Dermis lymphatic vessel endothelial cell (primary cell): ENCODE measurements around the gene YIF1B. TPM values are rescaled to one million over a fixed set of nuclear protein-coding genes. Genes with fewer than 3 reads are reported as not detected.

Experiments
- total RNA-seq: library from RNA; depleted of rRNA; stranded (reverse); fragments of >200 nt; gene quantifications from 2 replicates; pipeline ENCODE4 v1.2.1, GENCODE V29; 2014

YIF1B gene, protein sequence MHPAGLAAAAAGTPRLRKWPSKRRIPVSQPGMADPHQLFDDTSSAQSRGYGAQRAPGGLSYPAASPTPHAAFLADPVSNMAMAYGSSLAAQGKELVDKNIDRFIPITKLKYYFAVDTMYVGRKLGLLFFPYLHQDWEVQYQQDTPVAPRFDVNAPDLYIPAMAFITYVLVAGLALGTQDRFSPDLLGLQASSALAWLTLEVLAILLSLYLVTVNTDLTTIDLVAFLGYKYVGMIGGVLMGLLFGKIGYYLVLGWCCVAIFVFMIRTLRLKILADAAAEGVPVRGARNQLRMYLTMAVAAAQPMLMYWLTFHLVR
- 36.3 and 47.9 TPM in 2 replicates for total RNA-seq

DNA sequence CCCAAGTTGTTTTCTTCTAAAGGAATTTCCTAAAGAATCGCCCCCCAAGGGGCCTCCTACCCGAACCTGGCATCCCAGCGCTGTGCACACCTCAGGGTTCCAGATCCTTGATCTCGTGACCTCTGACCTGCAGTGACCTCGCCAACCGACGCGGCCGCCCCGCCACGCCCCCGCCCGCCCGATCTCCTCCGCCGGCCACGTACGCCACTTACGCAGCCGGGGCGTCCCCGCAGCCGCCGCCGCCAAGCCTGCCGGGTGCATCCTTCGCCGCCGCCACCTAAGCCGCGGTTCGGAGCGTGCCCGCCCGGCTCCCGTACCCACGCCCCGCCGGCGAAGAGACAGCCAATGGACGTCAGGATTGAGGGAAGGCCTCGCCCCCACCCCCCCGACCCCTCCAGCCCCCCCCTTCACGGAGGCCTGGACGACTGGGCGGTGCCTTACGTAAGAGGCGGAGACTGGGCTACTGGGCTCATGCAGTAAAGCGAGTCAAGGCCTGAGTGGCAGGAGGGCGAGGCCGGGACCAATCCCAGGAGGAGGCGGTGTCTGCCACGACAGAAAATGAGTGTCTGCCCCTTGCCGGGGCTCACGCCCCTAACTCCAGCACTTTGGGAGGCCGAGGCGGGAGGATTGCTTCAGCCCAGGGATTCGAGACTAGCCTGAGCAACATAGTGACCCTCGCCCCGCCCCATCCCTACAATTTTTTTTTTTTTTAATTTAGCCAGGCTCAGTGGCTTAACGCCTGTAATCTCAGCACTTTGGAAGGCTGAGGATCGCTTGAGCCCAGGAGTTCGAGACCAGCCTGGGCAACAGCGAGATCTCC, at the start of gene YIF1B:
YIF1B (minus strand) TSS at position 291 of the 820 bp plus-strand sequence; CDS start at position 261, 30 bp downstream.

DNA sequence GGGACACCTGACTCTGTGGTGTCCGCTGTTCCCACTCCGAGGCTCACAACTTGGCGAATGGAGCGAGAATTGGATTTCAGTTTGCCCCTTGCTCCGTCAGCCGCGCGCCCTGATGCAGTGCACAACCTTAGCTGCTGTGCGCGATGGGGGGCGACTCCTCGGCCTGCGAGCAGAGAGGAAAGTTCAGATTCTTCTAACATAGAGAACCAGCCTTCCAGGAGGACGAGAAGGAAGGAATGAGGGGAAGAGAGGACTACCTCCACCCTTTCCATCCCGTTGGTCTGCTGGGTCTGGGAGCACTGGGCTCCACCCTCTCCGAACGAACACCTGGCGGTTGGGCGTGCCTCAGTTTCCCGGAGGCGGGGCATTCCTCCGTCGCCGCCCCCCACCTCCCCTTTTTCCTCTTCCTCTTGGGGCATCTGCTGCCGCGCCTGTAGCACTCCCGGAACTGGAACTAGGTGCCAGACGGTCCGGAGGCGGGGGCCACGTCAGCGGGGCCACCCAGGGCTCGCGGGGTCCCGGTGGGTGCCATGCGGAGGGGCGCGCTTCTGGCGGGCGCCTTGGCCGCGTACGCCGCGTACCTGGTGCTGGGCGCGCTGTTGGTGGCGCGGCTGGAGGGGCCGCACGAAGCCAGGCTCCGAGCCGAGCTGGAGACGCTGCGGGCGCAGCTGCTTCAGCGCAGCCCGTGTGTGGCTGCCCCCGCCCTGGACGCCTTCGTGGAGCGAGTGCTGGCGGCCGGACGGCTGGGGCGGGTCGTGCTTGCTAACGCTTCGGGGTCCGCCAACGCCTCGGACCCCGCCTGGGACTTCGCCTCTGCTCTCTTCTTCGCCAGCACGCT, 3.9 kb upstream of the YIF1B start, which contains the start of gene KCNK6:
KCNK6 (plus strand) TSS at position 425 of the 838 bp plus-strand sequence; CDS start at position 531, 106 bp downstream.

DNA sequence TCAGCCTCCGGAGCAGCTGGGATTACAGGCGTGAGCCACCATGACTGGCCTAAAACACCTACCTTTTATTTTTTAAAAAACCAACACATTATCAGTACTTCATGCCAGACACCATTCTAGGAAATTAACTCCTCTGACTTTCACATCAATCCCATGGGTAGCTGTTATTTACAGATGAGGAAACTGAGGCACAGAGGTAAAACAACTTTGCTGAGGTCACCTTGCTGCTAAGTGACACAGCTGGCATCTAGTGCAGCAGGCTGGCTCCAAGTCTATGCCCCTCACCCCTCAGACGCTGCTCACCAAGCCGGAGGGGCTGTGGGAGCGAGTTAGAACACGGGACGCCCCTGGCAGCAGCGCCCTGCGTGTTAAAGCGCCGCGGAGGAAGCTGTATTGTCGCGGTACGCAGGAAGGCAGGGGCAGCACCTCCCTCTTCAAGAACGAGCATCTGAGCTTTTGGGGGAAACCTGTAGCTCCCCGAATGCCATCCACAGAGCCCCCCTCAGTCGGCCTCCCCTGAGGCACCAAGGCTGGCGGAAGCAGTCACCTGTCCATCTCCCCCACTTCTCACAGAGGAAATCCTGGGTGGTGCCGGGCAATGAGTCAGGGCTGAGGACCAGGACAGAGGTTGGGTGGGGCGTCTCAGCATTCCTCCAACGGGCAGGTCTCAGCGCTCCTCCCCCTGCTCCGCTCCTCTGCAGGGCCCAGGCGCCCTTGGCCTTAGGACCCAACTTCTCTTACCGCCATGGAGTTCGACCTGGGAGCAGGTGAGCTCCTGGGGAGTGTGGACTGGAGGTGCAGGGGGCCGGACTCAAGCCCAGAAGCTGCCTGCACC, 12.0 kb downstream of the YIF1B start, which contains the start of gene C19orf33:
C19orf33 (plus strand) TSS at position 735 of the 835 bp plus-strand sequence; CDS start at position 746, 11 bp downstream.

DNA sequence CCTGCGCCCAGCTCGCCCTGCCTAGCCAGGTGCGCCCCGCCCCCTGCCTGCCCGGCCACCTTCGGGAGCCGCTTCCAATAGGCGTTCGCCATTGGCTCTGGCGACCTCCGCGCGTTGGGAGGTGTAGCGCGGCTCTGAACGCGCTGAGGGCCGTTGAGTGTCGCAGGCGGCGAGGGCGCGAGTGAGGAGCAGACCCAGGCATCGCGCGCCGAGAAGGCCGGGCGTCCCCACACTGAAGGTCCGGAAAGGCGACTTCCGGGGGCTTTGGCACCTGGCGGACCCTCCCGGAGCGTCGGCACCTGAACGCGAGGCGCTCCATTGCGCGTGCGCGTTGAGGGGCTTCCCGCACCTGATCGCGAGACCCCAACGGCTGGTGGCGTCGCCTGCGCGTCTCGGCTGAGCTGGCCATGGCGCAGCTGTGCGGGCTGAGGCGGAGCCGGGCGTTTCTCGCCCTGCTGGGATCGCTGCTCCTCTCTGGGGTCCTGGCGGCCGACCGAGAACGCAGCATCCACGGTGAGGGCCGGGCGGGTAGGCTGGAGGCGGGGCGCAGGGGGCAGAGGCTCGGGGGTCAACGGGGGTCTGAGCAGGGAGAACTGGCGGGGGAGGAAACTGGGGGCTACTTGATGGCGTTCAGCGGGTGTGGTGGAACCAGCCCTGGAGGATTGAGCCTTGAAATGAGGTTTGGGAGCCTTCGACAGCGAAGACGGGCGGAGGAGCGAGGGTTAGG, 51.1 kb downstream of the YIF1B start, which contains the start of gene SPINT2:
SPINT2 (plus strand) TSS at position 88 of the 727 bp plus-strand sequence; CDS start at position 408, 320 bp downstream.

Other genes with a start within 250 kb of the YIF1B start
- gene DPF1, start 91.7 kb downstream of the YIF1B start, total RNA-seq: under 0.01 and 0.09 TPM in 2 replicates
- 1.0 and 4.7 TPM in 2 replicates for gene PPP1R14A, start 59.6 kb downstream of the YIF1B start, total RNA-seq
- gene SPINT2, start 51.4 kb downstream of the YIF1B start, total RNA-seq: 14.5 and 52.2 TPM in 2 replicates
- 3.1 and 7.9 TPM in 2 replicates for gene C19orf33, start 11.7 kb downstream of the YIF1B start, total RNA-seq
- 4.1 and 6.2 TPM in 2 replicates for gene KCNK6, start 3.9 kb upstream of the YIF1B start, total RNA-seq
- 1.5 TPM in 2 replicates for gene CATSPERG, start 19.9 kb upstream of the YIF1B start, total RNA-seq
- 197 and 198 TPM in 2 replicates for gene PSMD8, start 58.6 kb upstream of the YIF1B start, total RNA-seq
- 0.11 TPM in 1 of 2 replicates, not detected in the other for gene GGN, start 72.1 kb upstream of the YIF1B start, total RNA-seq
- 0.22 and 0.26 TPM in 2 replicates for gene SPRED3, start 72.8 kb upstream of the YIF1B start, total RNA-seq
- 4.8 and 6.9 TPM in 2 replicates for gene FAM98C, start 87.1 kb upstream of the YIF1B start, total RNA-seq
- gene RASGRP4, start 110.3 kb upstream of the YIF1B start, total RNA-seq: not detected in 2 replicates
- gene RYR1, start 117.7 kb upstream of the YIF1B start, total RNA-seq: under 0.01 and 0.11 TPM in 2 replicates